Gastrocnemius medialis (tissue), 4 donors: ENCODE data around the gene AFF3. TPM values are rescaled to one million over a fixed set of nuclear protein-coding genes. Genes with fewer than 3 reads are reported as not detected.

Experiments
- ATAC-seq, 2 donors: fragments of 150-250 bp; one replicate each; pipeline ENCODE4 v1.9.1; 2016
- DNase-seq, 2 donors: peaks; one replicate each; pipeline ENCODE4 v3.0.0-alpha.2; 2019
- H3K27ac ChIP-seq, 4 donors: fragments of 200-600 bp; sonication (generic); 1 replicate in 1 of 4; 2 replicates in 3 of 4; pipeline ENCODE4 v1.5.1; 2016 to 2018; ENCODE audit warnings: mild to moderate bottlenecking in 2 of 4, moderate library complexity in 1 of 4
- H3K27me3 ChIP-seq, 3 donors: fragments of 200-600 bp; sonication (generic) in 2 of 3; 1 replicate in 1 of 3; 2 replicates in 2 of 3; pipeline versions ENCODE4 v1.5.1 to v1.6.0; 2016 to 2019; ENCODE audit warnings: mild to moderate bottlenecking in 1 of 3, moderate library complexity in 1 of 3
- H3K36me3 ChIP-seq, 2 donors: fragments of 200-600 bp; sonication (generic) in 1 of 2; one replicate each; pipeline ENCODE4 v1.5.1; 2017 to 2018
- H3K4me1 ChIP-seq, 2 donors: fragments of 200-600 bp; sonication (generic) in 1 of 2; one replicate each; pipeline ENCODE4 v1.5.1; 2016 to 2017; ENCODE audit warnings: mild to moderate bottlenecking in 2 of 2
- H3K4me3 ChIP-seq, 4 donors: fragments of 200-600 bp; sonication (generic) in 3 of 4; 1 replicate in 1 of 4; 2 replicates in 3 of 4; pipeline ENCODE4 v1.5.1; 2016 to 2019; ENCODE audit warnings: mild to moderate bottlenecking in 2 of 4
- H3K9me3 ChIP-seq, 3 donors: fragments of 200-600 bp; sonication (generic) in 2 of 3; 1 replicate in 1 of 3; 2 replicates in 2 of 3; pipeline ENCODE4 v1.5.1; 2016 to 2019
- POLR2A ChIP-seq, 2 donors: fragments of 450-650 bp; IDR thresholded peaks; one replicate each; pipeline ENCODE4 v1.6.1; 2017; ENCODE audit warnings: antibody characterized with exemption in 2 of 2, mild to moderate bottlenecking in 2 of 2, moderate library complexity in 2 of 2
- in situ Hi-C, 4 donors: fragments of 200-750 bp; cut with MboI; loops; one replicate each; pipeline versions ENCODE4 v1.15.0 to v1.8.0; 2017; ENCODE audit warnings: low sequenced_read_pairs in 4 of 4
- intact Hi-C: fragments of 100-400 bp; cut with DNase I; formaldehyde crosslinking; loops from one replicate; pipeline ENCODE4 v1.15.1; 2023; ENCODE audit warnings: low total_unique reads
- total RNA-seq, 4 donors: library from RNA; depleted of rRNA; stranded (reverse); fragments of >200 nt; gene quantifications; one replicate each; pipeline versions ENCODE4 v1.1.0 to v1.2.3, GENCODE V29; 2016
- TF ChIP-seq, protein P1 (sequence below), 5 experiments: fragments of 450-650 bp in 3 of 5; fragments of 200-600 bp in 2 of 5; sonication (generic) in 2 of 5; IDR thresholded peaks in 4 of 5; conservative IDR thresholded peaks in 1 of 5; 1 replicate in 4 of 5; 2 replicates in 1 of 5; pipeline ENCODE4 v1.5.1; 2016 to 2019; ENCODE audit warnings: antibody characterized with exemption in 5 of 5, mild to moderate bottlenecking in 3 of 5, moderate library complexity in 3 of 5

The AFF3 gene
- total RNA-seq, 4 donors from 2014 or later: 0.22 to 0.55 (median 0.47) TPM

DNA sequence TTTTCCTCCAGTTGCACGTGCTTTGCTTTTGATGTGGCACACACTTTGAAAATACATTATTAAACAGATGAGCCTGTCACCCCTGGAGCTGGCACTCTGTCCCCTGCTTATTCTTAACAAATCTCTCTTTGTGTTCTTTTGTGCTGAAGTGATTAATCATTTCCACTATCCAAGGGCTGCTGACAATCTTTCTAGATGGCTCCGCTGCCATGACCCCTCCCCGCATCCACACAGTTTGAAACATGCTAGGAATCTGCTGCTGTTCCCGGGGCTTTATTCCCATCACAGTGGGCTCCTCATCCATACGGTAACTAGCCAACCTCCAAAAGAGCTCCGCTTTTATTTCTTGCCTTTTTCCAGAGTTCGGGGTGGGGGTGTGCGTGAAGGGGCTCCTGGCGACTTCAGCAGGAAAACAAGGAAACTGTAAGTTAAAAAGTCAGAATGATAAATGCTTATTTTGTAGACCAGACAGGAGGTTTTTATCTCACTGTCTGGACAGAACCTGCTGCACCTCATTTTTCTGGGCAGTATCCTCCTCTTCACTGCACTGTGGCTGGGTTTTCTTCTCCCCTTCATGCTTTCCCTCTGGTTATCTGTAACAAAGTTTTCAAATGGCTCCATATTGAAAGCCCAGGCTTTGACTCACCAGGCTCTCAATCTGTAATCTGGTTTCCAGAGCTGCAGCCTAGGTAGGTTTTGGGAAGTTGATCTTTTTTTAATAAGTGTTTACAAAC is 319.7 kb downstream of the AFF3 start:
- no peak overlapping the region for H3K4me3 ChIP-seq
- ATAC-seq (no peak), DNase-seq (no peak)
- no peaks in the 10 kb centered on the region for H3K36me3 ChIP-seq
- no peaks in the 10 kb centered on the region for H3K9me3 ChIP-seq
- TF ChIP-seq POLR2A (IDR thresholded peaks at IDR 0.05): no peak
- TF ChIP-seq, protein P1, sequence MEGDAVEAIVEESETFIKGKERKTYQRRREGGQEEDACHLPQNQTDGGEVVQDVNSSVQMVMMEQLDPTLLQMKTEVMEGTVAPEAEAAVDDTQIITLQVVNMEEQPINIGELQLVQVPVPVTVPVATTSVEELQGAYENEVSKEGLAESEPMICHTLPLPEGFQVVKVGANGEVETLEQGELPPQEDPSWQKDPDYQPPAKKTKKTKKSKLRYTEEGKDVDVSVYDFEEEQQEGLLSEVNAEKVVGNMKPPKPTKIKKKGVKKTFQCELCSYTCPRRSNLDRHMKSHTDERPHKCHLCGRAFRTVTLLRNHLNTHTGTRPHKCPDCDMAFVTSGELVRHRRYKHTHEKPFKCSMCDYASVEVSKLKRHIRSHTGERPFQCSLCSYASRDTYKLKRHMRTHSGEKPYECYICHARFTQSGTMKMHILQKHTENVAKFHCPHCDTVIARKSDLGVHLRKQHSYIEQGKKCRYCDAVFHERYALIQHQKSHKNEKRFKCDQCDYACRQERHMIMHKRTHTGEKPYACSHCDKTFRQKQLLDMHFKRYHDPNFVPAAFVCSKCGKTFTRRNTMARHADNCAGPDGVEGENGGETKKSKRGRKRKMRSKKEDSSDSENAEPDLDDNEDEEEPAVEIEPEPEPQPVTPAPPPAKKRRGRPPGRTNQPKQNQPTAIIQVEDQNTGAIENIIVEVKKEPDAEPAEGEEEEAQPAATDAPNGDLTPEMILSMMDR (IDR thresholded peaks at IDR 0.05 in 4 of 5, conservative IDR thresholded peaks at IDR 0.05 in 1 of 5): no peak
- no peak overlapping the region for H3K27ac ChIP-seq
- H3K4me1 ChIP-seq: no peaks in the 10 kb centered on the region
- intact Hi-C loops (no loop called here), in situ Hi-C loops (loop anchor here in 2 of 4 donors (25.0 kb wide), 1 partner anchor 260 kb away; no protein-coding TSS in a partner anchor)
- H3K27me3 ChIP-seq: no peaks in the 10 kb centered on the region

DNA sequence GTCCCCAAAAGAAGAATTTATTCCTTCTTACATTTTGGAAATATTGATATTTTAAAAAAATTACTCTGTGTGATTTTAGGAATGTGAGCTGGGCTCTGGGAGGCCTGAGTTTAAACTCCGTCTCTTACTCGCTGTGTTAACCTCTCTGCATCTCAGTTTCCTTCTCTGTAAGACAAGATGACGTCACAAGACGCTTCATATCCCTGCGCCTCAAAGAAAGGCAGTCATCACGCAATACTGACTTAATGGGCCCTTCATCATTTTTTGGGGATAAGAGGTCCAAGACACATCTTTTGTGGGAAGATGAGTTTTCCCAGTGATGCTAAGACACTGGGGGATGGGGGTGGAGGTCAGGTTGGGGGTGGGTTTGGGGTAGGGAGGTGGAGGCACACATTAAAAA is 320.4 kb downstream of the AFF3 start:
- ATAC-seq: no peak
- Histone ChIP-seq H3K4me3 (no peak overlapping the region), H3K9me3 (no peaks in the 10 kb centered on the region), H3K4me1 (no peaks in the 10 kb centered on the region), H3K27ac (no peak overlapping the region), H3K36me3 (no peaks in the 10 kb centered on the region), H3K27me3 (no peaks in the 10 kb centered on the region)
- intact Hi-C loops: no loop called here
- no peak for DNase-seq
- in situ Hi-C loops: loop anchor here in 2 of 4 donors (25.0 kb wide), 1 partner anchor 260 kb away; no protein-coding TSS in a partner anchor
- TF ChIP-seq, protein P1 (IDR thresholded peaks at IDR 0.05 in 4 of 5, conservative IDR thresholded peaks at IDR 0.05 in 1 of 5): no peak
- TF ChIP-seq POLR2A (IDR thresholded peaks at IDR 0.05): no peak

DNA sequence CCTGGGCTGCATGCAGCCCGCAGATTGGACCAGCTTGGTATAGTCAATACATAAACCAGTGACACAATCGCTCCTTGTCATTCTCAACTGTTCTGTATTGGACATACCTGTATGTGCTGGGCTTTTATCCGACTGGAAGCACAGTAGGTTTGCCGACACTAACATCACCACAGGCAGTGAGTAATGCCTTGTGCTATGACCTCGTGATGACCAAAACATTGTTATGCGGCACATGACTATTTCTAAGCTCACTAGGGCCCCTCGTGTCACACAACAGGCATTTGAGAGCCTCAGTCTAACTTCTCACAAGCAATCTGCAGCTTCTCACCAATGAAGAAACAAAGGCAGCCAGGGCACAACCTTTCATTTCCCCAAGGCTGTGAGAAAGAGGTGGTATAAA is 320.8 kb downstream of the AFF3 start:
- Histone ChIP-seq H3K4me1 (no peaks in the 10 kb centered on the region), H3K9me3 (no peaks in the 10 kb centered on the region), H3K4me3 (no peak overlapping the region), H3K27me3 (no peaks in the 10 kb centered on the region), H3K27ac (no peak overlapping the region), H3K36me3 (no peaks in the 10 kb centered on the region)
- in situ Hi-C loops: loop anchor here in 2 of 4 donors (25.0 kb wide), 1 partner anchor 259 kb away; no protein-coding TSS in a partner anchor
- DNase-seq (no peak), ATAC-seq (no peak)
- intact Hi-C loops: no loop called here
- TF ChIP-seq, protein P1 (IDR thresholded peaks at IDR 0.05 in 4 of 5, conservative IDR thresholded peaks at IDR 0.05 in 1 of 5): no peak
- TF ChIP-seq POLR2A (IDR thresholded peaks at IDR 0.05): no peak

DNA sequence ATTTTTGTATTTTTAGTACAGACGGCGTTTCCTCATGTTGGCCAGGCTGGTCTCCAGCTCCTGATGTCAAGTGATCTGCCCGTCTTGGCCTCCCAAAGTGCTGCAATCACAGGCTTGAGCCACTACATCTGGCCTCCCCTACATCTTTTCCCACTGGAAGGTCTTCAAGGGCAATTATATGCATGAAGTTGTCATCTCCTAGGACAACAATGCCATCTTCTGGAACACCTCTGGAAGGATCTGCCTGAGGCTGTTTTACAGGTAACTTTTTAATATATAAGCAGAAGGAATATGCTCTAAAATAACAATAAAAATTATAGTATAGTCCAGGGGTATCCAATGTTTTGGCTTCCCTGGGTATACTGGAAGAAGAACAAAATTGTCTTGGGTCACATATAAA is 321.4 kb downstream of the AFF3 start:
- H3K4me3 ChIP-seq: no peak overlapping the region
- no peak overlapping the region for H3K27ac ChIP-seq
- no peaks in the 10 kb centered on the region for H3K36me3 ChIP-seq
- ATAC-seq (no peak), DNase-seq (no peak)
- no peaks in the 10 kb centered on the region for H3K4me1 ChIP-seq
- intact Hi-C loops: no loop called here
- in situ Hi-C loops: loop anchor here in 2 of 4 donors (25.0 kb wide), 1 partner anchor 259 kb away; no protein-coding TSS in a partner anchor
- TF ChIP-seq POLR2A (IDR thresholded peaks at IDR 0.05): no peak
- TF ChIP-seq, protein P1 (IDR thresholded peaks at IDR 0.05 in 4 of 5, conservative IDR thresholded peaks at IDR 0.05 in 1 of 5): no peak
- no peaks in the 10 kb centered on the region for H3K9me3 ChIP-seq
- H3K27me3 ChIP-seq: no peaks in the 10 kb centered on the region
